WTC11 (cell line): Measurements from ENCODE around the gene SP2. TPM values are rescaled to one million over a fixed set of nuclear protein-coding genes. Genes with fewer than 3 reads are reported as not detected.

Source experiments
- ATAC-seq: fragments of 200-7000 bp; cut with Tn5 transposase; 2 replicates; pipeline ENCODE4 v1.10.0; 2021; ENCODE audit warnings: mild to moderate bottlenecking, moderate library complexity
- CTCF ChIA-PET: fragments of 300-600 bp; sonication (Branson Sonifier 250); formaldehyde crosslinking; loops from one replicate; lab custom pipeline; 2021; ENCODE audit warnings: antibody characterized with exemption; lab: Charles Lee
- POLR2A ChIA-PET: fragments of 350-600 bp; sonication (Branson Sonifier 250); formaldehyde crosslinking; loops from one replicate; lab custom pipeline; 2021; ENCODE audit warnings: antibody characterized with exemption; lab: Charles Lee
- DNase-seq: peaks from one replicate; pipeline ENCODE4 v3.0.0; 2021; ENCODE audit warnings: low spot score
- H3K27ac Mint-ChIP-seq: 2 replicates; pipeline ENCODE4 v1.8.0; 2021; ENCODE audit warnings: mixed read lengths
- H3K27me3 Mint-ChIP-seq: 2 replicates; pipeline ENCODE4 v1.8.0; 2021; ENCODE audit warnings: low read depth, mild to moderate bottlenecking, moderate library complexity, mixed read lengths
- H3K36me3 Mint-ChIP-seq: 2 replicates; pipeline ENCODE4 v1.8.0; 2021; ENCODE audit warnings: mixed read lengths
- H3K4me1 Mint-ChIP-seq: 2 replicates; pipeline ENCODE4 v1.8.0; 2022; ENCODE audit warnings: mixed read lengths
- H3K4me3 Mint-ChIP-seq: 2 replicates; pipeline ENCODE4 v1.8.0; 2021; ENCODE audit warnings: mild to moderate bottlenecking, moderate library complexity, mixed read lengths
- H3K9me3 Mint-ChIP-seq: 2 replicates; pipeline ENCODE4 v1.8.0; 2021; ENCODE audit warnings: mixed read lengths
- ATF1 ChIP-seq: sonication (generic); formaldehyde crosslinking; IDR thresholded peaks from 2 replicates; pipeline ENCODE4 v1.8.1; 2023; ENCODE audit warnings: mild to moderate bottlenecking, moderate library complexity, missing genetic modification reagents
- CREB1 ChIP-seq: sonication (generic); formaldehyde crosslinking; IDR thresholded peaks from 2 replicates; pipeline ENCODE4 v1.8.0; 2023; ENCODE audit warnings: mild to moderate bottlenecking, missing genetic modification reagents
- ESRRA ChIP-seq: sonication (generic); formaldehyde crosslinking; IDR thresholded peaks from 2 replicates; pipeline ENCODE4 v1.8.1; 2022; ENCODE audit warnings: mild to moderate bottlenecking, missing genetic modification reagents, borderline replicate concordance
- GRHL2 ChIP-seq: fragments of 250-450 bp; sonication (Bioruptor Pico); IDR thresholded peaks from 2 replicates; pipeline ENCODE4 v1.8.0; 2022; ENCODE audit warnings: mild to moderate bottlenecking, moderate library complexity; ENCODE audit not compliant: insufficient replicate concordance, severe bottlenecking
- HMGA2 ChIP-seq: fragments of 250-450 bp; sonication (Bioruptor Pico); IDR thresholded peaks from 2 replicates; pipeline ENCODE4 v1.4.0; 2021; ENCODE audit warnings: mild to moderate bottlenecking, moderate library complexity
- NFATC4 ChIP-seq: fragments of 250-450 bp; sonication (Bioruptor Pico); IDR thresholded peaks from 2 replicates; pipeline ENCODE4 v1.9.0; 2021; ENCODE audit warnings: mild to moderate bottlenecking
- RELA ChIP-seq: sonication (generic); formaldehyde crosslinking; IDR thresholded peaks from 2 replicates; pipeline ENCODE4 v1.8.1; 2022; ENCODE audit warnings: missing genetic modification reagents, mild to moderate bottlenecking, borderline replicate concordance
- RORB ChIP-seq: fragments of 250-450 bp; sonication (Bioruptor Pico); IDR thresholded peaks from 2 replicates; pipeline ENCODE4 v1.9.0; 2021; ENCODE audit warnings: mild to moderate bottlenecking
- SP1 ChIP-seq: sonication (generic); formaldehyde crosslinking; conservative IDR thresholded peaks from 2 replicates; pipeline ENCODE4 v1.8.1; 2022; ENCODE audit warnings: missing genetic modification reagents
- ZBTB21 ChIP-seq: sonication (generic); formaldehyde crosslinking; IDR thresholded peaks from 2 replicates; pipeline ENCODE4 v1.8.1; 2023; ENCODE audit warnings: mild to moderate bottlenecking, missing genetic modification reagents, borderline replicate concordance
- ZNF317 ChIP-seq: sonication (generic); formaldehyde crosslinking; IDR thresholded peaks from 2 replicates; pipeline ENCODE4 v1.8.1; 2023; ENCODE audit warnings: low read depth, mild to moderate bottlenecking, moderate library complexity, missing genetic modification reagents, borderline replicate concordance
- total RNA-seq: library from RNA; stranded (reverse); gene quantifications from 3 replicates; pipeline ENCODE4 v1.2.3, GENCODE V29; 2021
- TF ChIP-seq, protein P1 (sequence below): fragments of 250-450 bp; sonication (Bioruptor Pico); IDR thresholded peaks from 2 replicates; pipeline ENCODE4 v1.9.0; 2021; ENCODE audit warnings: mild to moderate bottlenecking
- TF ChIP-seq, protein P2 (sequence below): sonication (generic); formaldehyde crosslinking; IDR thresholded peaks from 2 replicates; pipeline ENCODE4 v1.8.0; 2023; ENCODE audit warnings: missing genetic modification reagents, mild to moderate bottlenecking, borderline replicate concordance
- TF ChIP-seq, protein P3 (sequence below): sonication (generic); formaldehyde crosslinking; IDR thresholded peaks from 2 replicates; pipeline ENCODE4 v1.8.1; 2023; ENCODE audit warnings: mild to moderate bottlenecking, missing genetic modification reagents, moderate library complexity
- TF ChIP-seq, protein P4 (sequence below): fragments of 200-600 bp; IDR thresholded peaks from 2 replicates; pipeline ENCODE4 v1.8.0; 2022; ENCODE audit warnings: antibody characterized with exemption
- TF ChIP-seq, protein P5 (sequence below): sonication (generic); formaldehyde crosslinking; IDR thresholded peaks from 2 replicates; pipeline ENCODE4 v1.8.1; 2023; ENCODE audit warnings: mild to moderate bottlenecking, moderate library complexity, missing genetic modification reagents
- TF ChIP-seq, protein P6 (sequence below): sonication (generic); formaldehyde crosslinking; IDR thresholded peaks from 2 replicates; pipeline ENCODE4 v1.8.1; 2022; ENCODE audit warnings: mild to moderate bottlenecking, missing genetic modification reagents, moderate library complexity, borderline replicate concordance

Gene SP2
- total RNA-seq, 1 experiment from 2014 or later: 9.9 TPM

DNA sequence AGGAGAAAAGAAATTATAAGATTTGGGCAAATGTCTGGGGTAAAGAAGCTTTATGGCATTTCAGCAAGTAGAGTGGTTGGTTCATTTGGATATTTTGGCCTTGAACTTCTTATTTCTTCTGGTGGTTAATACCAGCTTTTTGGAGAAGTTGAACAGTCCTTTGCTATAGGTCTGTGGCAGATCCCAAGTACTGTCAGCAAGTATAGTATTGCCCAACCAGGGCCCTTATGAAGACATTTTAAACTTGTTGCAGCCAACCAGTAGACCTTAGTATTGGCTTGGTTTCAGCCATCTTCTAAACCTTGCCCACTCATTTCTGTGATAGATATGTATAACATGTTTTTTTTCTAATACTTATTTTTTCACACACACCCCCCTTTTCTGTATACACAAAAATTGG is 2.2 kb downstream of the SP2 start:
- Mint-ChIP-seq H3K27ac (no peak overlapping the region), H3K4me1 (peaks cover 54% of the 10 kb centered on the region)

More for the DNA sequence above, 2.2 kb downstream of the SP2 start:
- H3K9me3 Mint-ChIP-seq: no peaks in the 10 kb centered on the region
- CTCF ChIA-PET: interaction anchor here (1.0 kb wide), 1 partner anchor 57 kb away, joined by 3 read pairs; the partner anchor contains the start of gene SCRN2
- ATAC-seq: no peak
- POLR2A ChIA-PET: no interaction called here
- TF ChIP-seq ESRRA (CRISPR knock-in tag) (no peak), HMGA2 (CRISPR knock-in tag) (no peak), ZNF317 (no peak), ATF1 (CRISPR knock-in tag) (no peak), CREB1 (CRISPR knock-in tag) (no peak), ZBTB21 (no peak), GRHL2 (CRISPR knock-in tag) (no peak), RORB (CRISPR knock-in tag) (no peak), RELA (CRISPR knock-in tag) (no peak), NFATC4 (CRISPR knock-in tag) (no peak), SP1 (CRISPR knock-in tag) (no peak)
- TF ChIP-seq, protein P1, sequence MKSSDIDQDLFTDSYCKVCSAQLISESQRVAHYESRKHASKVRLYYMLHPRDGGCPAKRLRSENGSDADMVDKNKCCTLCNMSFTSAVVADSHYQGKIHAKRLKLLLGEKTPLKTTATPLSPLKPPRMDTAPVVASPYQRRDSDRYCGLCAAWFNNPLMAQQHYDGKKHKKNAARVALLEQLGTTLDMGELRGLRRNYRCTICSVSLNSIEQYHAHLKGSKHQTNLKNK (CRISPR knock-in tag): no peak
- TF ChIP-seq, protein P2, sequence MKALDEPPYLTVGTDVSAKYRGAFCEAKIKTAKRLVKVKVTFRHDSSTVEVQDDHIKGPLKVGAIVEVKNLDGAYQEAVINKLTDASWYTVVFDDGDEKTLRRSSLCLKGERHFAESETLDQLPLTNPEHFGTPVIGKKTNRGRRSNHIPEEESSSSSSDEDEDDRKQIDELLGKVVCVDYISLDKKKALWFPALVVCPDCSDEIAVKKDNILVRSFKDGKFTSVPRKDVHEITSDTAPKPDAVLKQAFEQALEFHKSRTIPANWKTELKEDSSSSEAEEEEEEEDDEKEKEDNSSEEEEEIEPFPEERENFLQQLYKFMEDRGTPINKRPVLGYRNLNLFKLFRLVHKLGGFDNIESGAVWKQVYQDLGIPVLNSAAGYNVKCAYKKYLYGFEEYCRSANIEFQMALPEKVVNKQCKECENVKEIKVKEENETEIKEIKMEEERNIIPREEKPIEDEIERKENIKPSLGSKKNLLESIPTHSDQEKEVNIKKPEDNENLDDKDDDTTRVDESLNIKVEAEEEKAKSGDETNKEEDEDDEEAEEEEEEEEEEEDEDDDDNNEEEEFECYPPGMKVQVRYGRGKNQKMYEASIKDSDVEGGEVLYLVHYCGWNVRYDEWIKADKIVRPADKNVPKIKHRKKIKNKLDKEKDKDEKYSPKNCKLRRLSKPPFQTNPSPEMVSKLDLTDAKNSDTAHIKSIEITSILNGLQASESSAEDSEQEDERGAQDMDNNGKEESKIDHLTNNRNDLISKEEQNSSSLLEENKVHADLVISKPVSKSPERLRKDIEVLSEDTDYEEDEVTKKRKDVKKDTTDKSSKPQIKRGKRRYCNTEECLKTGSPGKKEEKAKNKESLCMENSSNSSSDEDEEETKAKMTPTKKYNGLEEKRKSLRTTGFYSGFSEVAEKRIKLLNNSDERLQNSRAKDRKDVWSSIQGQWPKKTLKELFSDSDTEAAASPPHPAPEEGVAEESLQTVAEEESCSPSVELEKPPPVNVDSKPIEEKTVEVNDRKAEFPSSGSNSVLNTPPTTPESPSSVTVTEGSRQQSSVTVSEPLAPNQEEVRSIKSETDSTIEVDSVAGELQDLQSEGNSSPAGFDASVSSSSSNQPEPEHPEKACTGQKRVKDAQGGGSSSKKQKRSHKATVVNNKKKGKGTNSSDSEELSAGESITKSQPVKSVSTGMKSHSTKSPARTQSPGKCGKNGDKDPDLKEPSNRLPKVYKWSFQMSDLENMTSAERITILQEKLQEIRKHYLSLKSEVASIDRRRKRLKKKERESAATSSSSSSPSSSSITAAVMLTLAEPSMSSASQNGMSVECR: no peak
- TF ChIP-seq, protein P3, sequence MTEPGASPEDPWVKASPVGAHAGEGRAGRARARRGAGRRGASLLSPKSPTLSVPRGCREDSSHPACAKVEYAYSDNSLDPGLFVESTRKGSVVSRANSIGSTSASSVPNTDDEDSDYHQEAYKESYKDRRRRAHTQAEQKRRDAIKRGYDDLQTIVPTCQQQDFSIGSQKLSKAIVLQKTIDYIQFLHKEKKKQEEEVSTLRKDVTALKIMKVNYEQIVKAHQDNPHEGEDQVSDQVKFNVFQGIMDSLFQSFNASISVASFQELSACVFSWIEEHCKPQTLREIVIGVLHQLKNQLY: no peak
- TF ChIP-seq, protein P4, sequence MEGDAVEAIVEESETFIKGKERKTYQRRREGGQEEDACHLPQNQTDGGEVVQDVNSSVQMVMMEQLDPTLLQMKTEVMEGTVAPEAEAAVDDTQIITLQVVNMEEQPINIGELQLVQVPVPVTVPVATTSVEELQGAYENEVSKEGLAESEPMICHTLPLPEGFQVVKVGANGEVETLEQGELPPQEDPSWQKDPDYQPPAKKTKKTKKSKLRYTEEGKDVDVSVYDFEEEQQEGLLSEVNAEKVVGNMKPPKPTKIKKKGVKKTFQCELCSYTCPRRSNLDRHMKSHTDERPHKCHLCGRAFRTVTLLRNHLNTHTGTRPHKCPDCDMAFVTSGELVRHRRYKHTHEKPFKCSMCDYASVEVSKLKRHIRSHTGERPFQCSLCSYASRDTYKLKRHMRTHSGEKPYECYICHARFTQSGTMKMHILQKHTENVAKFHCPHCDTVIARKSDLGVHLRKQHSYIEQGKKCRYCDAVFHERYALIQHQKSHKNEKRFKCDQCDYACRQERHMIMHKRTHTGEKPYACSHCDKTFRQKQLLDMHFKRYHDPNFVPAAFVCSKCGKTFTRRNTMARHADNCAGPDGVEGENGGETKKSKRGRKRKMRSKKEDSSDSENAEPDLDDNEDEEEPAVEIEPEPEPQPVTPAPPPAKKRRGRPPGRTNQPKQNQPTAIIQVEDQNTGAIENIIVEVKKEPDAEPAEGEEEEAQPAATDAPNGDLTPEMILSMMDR: no peak
- TF ChIP-seq, protein P5, sequence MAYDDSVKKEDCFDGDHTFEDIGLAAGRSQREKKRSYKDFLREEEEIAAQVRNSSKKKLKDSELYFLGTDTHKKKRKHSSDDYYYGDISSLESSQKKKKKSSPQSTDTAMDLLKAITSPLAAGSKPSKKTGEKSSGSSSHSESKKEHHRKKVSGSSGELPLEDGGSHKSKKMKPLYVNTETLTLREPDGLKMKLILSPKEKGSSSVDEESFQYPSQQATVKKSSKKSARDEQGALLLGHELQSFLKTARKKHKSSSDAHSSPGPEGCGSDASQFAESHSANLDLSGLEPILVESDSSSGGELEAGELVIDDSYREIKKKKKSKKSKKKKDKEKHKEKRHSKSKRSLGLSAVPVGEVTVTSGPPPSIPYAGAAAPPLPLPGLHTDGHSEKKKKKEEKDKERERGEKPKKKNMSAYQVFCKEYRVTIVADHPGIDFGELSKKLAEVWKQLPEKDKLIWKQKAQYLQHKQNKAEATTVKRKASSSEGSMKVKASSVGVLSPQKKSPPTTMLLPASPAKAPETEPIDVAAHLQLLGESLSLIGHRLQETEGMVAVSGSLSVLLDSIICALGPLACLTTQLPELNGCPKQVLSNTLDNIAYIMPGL: no peak
- TF ChIP-seq, protein P6, sequence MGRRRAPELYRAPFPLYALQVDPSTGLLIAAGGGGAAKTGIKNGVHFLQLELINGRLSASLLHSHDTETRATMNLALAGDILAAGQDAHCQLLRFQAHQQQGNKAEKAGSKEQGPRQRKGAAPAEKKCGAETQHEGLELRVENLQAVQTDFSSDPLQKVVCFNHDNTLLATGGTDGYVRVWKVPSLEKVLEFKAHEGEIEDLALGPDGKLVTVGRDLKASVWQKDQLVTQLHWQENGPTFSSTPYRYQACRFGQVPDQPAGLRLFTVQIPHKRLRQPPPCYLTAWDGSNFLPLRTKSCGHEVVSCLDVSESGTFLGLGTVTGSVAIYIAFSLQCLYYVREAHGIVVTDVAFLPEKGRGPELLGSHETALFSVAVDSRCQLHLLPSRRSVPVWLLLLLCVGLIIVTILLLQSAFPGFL (CRISPR knock-in tag): no peak
- TF ChIP-seq, all 79 proteins: peak for 0
- no peaks in the 10 kb centered on the region for H3K36me3 Mint-ChIP-seq
- no peak for DNase-seq
- no peaks in the 10 kb centered on the region for H3K27me3 Mint-ChIP-seq
- no peak overlapping the region for H3K4me3 Mint-ChIP-seq
